NCI-H1048 (cell line): ENCODE data around the gene SNRNP25.

Experiments
- DNase-seq: peaks from one replicate; lab custom pipeline; 2025; lab: John Stamatoyannopoulos, UW

The SNRNP25 gene

GRCh38 chr16:78444-79150, 25.0 kb downstream of the SNRNP25 start:
- no peak for DNase-seq

GRCh38 chr16:79151-80054, 25.8 kb downstream of the SNRNP25 start:
- DNase-seq: no peak

GRCh38 chr16:83060-83603, 29.5 kb downstream of the SNRNP25 start:
- DNase-seq: no peak

- DNase-seq: no peak
Measured at GRCh38 chr16:83781-84615, 30.4 kb downstream of the SNRNP25 start.

- DNase-seq: no peak
Measured at GRCh38 chr16:84718-85406, 31.2 kb downstream of the SNRNP25 start.

GRCh38 chr16:85407-85782, 31.8 kb downstream of the SNRNP25 start:
- no peak for DNase-seq

GRCh38 chr16:85865-86264, 32.2 kb downstream of the SNRNP25 start:
- DNase-seq: no peak

GRCh38 chr16:86483-86952, 32.9 kb downstream of the SNRNP25 start:
- DNase-seq: no peak

GRCh38 chr16:88613-89012, 35.0 kb downstream of the SNRNP25 start:
- DNase-seq: no peak

GRCh38 chr16:89391-90302, 36.0 kb downstream of the SNRNP25 start:
- DNase-seq: no peak

- no peak for DNase-seq
Measured at GRCh38 chr16:91484-91883, 37.9 kb downstream of the SNRNP25 start.

GRCh38 chr16:92431-93339, 39.1 kb downstream of the SNRNP25 start:
- no peak for DNase-seq

- no peak for DNase-seq
Measured at GRCh38 chr16:94918-95265, 41.3 kb downstream of the SNRNP25 start.

GRCh38 chr16:96935-97381, 43.3 kb downstream of the SNRNP25 start:
- peak; percentile 62 for DNase-seq

- no peak for DNase-seq
Measured at GRCh38 chr16:97822-98221, 44.2 kb downstream of the SNRNP25 start.

- DNase-seq: no peak
Measured at GRCh38 chr16:100989-101388, 47.4 kb downstream of the SNRNP25 start.

- no peak for DNase-seq
Measured at GRCh38 chr16:101586-101985, 48.0 kb downstream of the SNRNP25 start.

- DNase-seq: no peak
Measured at GRCh38 chr16:102060-102855, 48.6 kb downstream of the SNRNP25 start.
